ENCODE results near the gene SYNGR3.
A peak's percentile ranks its signal among the peaks of the same experiment; 100 is the strongest.
"Not testable (repeated sequence)": the region's sequence is repeated elsewhere in the genome, so short reads cannot be mapped to it uniquely, and the experiment has no call there.

Gene SYNGR3

GRCh38 chr16:1989209-1990100 lies at the start of gene SYNGR3:
Gene SYNGR3, plus strand, starts transcription at chr16:1989970. Its CDS starts 133 bp downstream, at chr16:1990103.
- no peak for DNase-seq

DNA sequence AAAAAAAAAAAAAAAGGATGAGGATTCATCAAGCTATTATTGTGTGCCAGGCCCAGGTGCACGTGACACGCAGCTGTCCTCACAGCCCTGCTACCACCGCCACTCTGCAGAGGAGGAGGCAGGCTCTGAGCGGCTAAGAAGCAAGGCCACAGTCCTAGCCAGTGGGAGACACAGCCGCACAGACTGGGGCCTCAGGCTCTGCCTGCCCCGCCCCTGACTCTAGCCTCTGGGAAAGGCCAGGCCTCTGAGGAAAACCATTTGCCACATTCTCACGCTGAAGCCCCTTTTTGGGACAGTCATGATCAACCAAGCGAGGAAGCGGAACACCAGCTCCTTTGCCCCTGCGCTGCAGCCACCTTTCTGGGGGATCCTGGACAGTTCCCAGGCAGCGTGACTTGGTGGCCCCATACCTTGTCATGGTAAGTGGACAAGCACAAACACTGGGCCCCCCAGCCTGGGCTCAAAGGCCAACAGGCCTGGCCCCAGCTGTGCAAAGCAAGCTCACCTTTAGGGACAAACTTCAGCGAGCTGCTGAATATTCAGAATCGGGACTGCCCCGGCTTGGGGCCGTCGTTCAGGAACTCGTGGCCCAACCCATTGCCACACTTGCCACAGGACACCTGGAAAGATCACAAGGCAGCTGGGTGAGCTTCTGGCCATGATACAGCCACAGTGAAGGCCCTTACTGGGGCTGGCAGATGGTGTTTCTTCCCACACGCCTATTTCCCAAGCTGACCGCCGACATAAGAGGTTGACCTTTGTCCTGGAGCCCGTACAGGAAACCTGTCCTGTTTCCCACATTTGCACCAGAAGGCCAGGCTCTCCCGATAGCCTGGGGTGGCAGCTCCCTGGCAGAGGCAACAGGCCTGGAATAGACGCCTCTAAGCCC lies 49.3 kb upstream of the SYNGR3 start:
- DNase-seq: no peak

DNA sequence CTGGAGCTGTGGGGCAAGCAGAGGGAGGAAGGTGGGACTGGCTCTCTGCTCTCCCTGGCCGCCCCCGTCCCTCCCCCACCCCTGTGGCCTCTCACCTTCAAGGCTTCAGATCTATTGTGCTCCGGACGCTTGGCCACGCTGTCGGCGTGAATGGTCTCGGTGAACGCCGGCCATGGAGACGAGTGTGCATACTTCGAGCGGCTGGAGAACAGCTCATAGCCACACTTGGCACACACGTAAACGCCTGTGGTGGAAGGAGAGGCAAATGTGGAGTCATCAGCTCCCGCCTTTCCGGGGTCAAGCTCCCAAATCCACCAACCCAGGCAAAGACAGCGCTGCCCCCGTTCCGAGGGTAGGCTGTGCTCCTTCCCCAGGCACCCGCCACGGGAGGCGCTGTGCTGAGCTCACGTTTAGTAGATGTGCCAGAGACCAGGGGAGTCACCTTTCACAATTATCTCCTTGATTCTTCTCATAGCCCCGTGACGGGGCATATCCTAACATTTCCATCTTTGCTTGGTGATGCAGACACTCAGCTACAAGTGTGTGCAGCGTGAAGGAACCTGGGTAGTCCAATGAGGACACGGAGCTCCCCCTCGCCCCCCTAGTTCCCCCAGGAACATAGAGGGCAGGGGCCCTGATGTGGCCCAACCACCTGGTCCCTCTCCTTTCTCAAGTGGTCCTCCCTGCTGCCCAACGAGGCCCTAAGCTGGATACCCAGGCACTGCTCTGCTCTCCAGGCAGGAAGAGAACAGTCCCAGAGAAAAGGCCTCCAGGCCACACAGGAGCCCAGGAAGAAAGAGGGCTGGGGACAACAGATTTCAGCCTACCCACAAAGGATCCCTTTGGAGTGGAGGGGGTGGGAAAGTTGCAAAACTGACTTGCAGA lies 48.4 kb upstream of the SYNGR3 start:
- peak; percentile 46 for DNase-seq

- DNase-seq: no peak
Observed at GRCh38 chr16:1942047-1942809, 47.5 kb upstream of the SYNGR3 start.

DNA sequence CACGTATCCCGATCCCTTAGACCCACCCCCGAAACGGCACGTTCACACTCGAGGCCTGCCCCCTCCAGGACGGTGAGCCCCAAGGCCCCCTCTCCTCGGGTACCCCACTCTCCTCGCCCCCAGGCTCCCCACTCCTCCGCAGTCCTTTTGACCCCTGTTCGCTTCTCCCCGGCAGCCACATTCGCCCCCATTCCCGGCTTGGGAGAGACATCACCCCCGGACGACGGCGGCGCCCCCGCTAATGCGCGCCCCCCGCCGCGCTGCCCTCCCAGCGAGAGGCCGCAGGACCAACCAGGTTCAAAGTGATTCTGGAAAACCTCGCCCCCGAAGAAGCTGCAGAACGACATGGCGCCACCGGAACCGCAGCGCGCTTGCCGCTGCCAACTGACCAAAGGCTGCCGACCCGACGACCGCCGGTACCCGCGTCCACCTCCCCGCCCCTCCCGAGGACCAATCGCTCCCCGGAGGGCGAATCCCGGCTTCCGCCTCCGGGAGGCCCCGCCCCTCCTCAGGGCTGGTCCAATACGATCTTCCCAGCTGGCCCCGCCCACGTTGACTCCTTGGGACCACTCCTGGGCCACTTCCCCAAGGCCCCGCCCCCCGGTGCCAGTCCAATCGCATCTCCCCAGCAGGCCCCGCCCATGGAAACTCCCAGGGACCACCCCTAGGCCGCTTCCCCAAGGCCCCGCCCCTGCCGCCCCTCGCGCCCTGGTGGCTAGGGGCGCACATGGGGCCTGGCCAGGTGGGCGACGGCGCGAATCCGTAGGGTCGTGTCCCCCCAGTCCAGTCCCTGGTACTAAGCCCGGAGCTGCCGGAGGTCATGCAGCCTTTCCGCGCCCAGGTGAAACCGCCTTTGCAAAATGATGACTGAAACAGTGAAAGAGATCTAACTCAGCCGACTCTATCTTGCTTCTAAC lies 46.7 kb upstream of the SYNGR3 start, which contains the start of gene MSRB1:
TSS of gene MSRB1 (minus strand) at position 390 of the 917 bp plus-strand sequence. CDS start at position 347, 43 bp downstream.
- DNase-seq: peak; percentile 98

DNA sequence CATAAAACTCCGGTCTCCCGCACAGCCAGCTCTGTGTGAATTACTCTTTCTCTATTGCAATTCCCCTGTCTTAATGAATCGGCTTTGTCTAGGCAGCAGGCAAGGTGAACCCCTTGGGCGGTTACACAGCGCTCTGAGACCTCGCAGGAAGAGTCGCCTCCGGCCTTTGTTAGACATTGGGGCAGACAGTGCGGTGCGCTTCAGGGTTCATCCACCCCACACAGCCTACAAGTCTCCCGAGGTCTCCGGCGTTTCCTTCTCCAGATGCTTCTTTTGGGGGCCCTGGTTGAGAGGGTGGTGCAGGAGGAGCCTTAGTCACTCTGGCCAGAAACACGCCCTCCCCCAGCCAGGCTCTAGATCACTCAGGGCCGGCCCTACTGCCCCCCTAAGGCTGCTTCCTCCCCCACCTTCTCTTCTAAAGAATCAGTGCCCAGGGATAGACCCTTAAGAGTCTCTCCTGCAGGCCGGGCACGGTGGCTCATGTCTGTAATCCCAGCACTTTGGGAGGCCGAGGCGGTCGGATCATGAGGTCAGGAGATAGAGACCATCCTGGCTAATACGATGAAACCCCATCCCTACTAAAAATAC lies 45.1 kb upstream of the SYNGR3 start:
- no peak for DNase-seq

DNA sequence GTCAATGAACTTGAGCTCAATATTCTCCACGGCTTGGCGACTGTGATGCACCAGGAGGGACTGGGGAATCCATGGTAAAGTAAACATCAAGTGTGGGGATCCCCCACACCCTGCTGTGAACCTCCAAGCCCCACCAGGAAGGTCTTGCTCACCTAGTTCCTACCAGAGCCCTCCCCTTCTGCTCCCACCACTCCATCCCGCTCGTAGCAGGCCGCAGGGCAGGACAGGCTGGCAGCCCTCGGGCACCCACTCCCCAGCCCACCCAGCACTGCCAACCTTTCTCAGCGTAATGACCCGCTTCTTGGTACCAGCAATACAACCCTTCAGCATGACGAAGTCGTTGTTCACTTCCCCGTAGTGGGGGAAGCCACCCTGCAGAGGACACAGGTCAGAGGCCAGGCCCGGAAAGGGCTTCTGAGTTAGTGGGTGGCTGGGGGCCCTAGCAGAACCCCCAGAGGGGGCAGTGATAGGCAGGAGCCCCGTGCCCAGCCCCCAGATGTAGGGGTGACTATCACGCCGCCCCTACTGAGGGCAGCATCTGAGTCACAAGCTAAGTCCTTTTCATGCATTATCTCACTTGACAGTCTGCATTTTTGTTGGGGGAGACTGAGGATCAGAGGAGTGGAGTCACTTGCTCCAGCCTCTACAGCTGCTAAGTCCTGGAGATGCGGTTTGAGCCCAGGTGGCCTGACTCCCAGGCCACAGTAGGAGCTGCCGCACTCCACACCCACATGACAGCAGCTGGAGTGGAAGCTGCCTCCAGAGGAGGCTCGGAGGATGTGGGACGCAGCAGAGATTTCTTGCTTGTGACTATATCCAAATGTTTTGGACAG lies 44.0 kb upstream of the SYNGR3 start:
- DNase-seq: no peak

DNA sequence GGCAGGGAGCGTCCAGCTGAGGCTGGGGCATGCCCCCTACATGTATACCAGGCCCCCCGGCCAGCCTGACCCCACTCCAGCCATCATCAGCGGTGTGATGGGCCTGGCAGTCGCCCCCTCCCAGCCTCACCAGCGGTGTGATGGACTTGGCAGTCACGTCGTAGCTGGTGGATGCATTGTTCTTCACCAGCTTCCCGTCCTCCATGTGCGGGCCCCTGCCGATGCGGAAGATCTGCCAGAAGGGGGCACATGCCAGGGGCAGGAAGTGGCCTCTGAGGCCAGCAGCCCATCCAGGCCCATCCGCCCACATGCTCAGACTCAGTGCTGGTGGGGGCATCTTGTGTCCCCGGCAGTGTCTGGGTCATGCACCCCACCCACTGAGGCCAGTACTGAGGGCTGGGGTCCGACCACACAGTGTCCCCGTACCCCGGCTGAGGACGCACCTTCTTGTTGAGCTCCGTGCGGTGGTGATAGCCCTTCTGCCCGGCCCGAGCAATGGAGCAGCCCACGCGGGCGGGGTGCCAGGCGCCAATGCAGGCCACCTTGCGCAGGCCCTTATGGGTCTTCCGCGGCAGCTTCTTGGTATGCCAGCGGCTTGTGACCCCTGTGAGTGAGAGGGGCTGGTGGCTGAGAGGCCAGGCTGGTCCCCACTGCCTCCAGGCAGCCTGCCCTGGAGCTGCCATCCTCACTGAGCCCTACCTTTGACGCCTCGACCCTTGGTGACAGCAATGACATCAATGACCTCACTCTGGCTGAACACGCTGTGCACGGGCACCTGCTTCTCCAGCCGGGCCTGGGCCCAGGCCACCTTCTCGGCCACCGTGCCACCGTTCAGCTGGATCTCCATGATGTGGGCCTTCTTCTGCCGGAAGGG lies 43.0 kb upstream of the SYNGR3 start:
- no peak for DNase-seq

GRCh38 chr16:1947369-1947670 lies 42.5 kb upstream of the SYNGR3 start:
- no peak for DNase-seq

DNA sequence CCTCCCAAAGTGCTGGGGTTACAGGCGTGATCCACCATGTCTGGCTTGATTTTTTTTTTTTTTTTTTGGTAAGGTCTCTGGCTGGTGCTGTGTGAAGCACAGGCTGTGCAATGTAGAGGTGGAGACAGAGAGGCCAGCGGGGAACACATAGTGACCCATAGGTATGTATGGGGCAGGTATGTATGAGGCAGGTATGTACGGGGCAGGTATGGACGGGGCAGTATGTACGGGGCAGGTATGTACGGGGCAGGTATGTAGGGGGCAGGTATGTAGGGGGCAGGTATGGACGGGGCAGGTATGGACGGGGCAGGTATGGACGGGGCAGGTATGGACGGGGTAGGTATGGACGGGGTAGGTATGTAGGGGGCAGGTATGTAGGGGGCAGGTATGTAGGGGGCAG lies 40.3 kb upstream of the SYNGR3 start:
- no peak for DNase-seq

DNA sequence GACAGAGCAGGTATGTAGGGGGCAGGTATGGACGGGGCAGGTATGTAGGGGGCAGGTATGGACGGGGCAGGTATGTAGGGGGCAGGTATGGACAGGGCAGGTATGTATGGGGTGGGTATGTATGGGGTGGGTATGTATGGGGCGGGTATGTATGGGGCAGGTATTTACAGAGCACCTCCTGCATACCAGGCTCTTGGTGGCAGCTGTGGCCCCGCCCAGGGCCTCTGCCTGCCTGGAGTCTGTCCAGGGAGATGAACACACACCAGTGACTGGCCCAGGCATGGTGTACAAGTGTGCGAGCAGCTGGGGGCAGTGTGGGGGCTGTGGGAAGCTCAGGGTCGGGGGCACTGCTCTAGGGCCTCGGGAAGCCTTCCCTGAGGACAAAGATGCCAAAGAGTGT lies 39.7 kb upstream of the SYNGR3 start:
- DNase-seq: no peak

- DNase-seq: no peak
Observed at GRCh38 chr16:1950559-1950958, 39.2 kb upstream of the SYNGR3 start.

- no peak for DNase-seq
Observed at GRCh38 chr16:1953734-1954133, 36.0 kb upstream of the SYNGR3 start.

DNA sequence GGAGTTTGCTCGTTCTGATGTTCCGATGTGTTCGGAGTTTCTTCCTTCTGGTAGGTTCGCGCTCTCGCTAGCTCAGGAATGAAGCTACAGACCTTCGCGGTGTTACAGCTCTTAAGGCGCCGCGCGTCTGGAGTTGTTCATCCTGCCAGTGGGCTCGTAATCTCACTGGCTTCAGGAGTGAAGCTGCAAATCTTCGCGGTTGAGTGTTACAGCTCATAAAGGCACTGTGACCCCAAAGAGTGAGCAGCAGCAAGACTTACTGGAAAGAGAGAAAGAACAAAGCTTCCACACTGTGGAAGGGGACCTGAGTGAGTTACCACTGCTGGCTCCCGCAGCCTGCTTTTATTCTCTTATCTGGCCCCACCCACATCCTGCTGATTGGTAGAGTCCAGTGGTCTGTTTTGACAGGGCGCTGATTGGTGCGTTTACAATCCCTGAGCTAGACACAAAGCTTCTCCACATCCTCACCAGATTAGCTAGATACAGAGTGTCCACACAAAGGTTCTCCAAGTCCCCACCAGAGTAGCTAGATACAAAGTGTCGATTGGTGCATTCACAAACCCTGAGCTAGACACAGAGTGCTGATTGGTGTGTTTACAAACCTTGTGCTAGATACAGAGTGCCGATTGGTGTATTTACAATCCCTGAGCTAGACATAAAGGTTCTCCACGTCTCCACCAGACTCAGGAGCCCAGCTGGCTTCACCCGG lies 32.2 kb upstream of the SYNGR3 start:
- DNase-seq: not testable (repeated sequence)

- DNase-seq: not testable (repeated sequence)
Observed at GRCh38 chr16:1958143-1958491, 31.7 kb upstream of the SYNGR3 start.

- no peak for DNase-seq
Observed at GRCh38 chr16:1958715-1959268, 31.0 kb upstream of the SYNGR3 start.

DNA sequence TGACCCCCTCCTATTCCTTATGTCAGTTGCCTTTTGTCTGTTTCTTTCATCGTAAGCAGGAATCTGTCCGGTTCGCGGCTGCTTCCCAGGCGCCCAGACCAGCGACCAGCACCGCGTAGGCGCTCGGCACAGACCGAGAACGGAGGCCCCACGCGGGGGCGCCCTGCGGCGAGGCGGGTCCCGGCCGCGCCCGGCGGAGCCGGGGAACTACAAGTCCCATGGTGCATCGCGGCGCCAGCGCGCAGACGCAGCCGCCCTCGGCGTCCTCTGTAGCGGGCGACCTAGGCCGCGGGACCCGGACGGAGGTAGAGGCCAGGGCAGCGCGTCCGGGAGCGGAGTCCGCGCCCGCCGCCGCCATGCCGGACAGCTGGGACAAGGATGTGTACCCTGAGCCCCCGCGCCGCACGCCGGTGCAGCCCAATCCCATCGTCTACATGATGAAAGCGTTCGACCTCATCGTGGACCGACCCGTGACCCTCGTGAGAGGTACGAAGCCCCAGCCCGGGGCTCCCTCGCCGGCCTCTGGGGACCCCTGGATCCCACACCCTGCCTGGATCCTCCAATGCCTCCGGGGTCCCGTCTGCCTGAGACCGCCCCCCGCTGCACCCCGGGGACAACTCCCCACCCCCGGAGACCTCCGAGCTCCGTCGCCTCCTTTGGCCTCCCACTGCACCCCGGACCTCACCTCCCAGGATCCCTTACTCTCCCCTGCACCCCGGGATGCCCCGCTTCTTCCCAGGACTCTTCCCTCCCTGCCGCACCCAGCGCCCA lies 30.3 kb upstream of the SYNGR3 start, which contains the start of gene NDUFB10:
TSS of gene NDUFB10 (plus strand) at position 270 of the 771 bp plus-strand sequence. CDS start at position 357, 87 bp downstream.
- peak; percentile 87 for DNase-seq
